Gastrocnemius medialis (tissue), 4 donors: ENCODE results near the gene ST7.

ENCODE experiments used
- POLR2A ChIP-seq, 2 donors: fragments of 450-650 bp; IDR thresholded peaks; one replicate each; pipeline ENCODE4 v1.6.1; 2017; ENCODE audit warnings: antibody characterized with exemption in 2 of 2, mild to moderate bottlenecking in 2 of 2, moderate library complexity in 2 of 2
- TF ChIP-seq, protein P1 (sequence below), 5 experiments: fragments of 450-650 bp in 3 of 5; fragments of 200-600 bp in 2 of 5; sonication (generic) in 2 of 5; IDR thresholded peaks in 4 of 5; conservative IDR thresholded peaks in 1 of 5; 1 replicate in 4 of 5; 2 replicates in 1 of 5; pipeline ENCODE4 v1.5.1; 2016 to 2019; ENCODE audit warnings: antibody characterized with exemption in 5 of 5, mild to moderate bottlenecking in 3 of 5, moderate library complexity in 3 of 5

DNA sequence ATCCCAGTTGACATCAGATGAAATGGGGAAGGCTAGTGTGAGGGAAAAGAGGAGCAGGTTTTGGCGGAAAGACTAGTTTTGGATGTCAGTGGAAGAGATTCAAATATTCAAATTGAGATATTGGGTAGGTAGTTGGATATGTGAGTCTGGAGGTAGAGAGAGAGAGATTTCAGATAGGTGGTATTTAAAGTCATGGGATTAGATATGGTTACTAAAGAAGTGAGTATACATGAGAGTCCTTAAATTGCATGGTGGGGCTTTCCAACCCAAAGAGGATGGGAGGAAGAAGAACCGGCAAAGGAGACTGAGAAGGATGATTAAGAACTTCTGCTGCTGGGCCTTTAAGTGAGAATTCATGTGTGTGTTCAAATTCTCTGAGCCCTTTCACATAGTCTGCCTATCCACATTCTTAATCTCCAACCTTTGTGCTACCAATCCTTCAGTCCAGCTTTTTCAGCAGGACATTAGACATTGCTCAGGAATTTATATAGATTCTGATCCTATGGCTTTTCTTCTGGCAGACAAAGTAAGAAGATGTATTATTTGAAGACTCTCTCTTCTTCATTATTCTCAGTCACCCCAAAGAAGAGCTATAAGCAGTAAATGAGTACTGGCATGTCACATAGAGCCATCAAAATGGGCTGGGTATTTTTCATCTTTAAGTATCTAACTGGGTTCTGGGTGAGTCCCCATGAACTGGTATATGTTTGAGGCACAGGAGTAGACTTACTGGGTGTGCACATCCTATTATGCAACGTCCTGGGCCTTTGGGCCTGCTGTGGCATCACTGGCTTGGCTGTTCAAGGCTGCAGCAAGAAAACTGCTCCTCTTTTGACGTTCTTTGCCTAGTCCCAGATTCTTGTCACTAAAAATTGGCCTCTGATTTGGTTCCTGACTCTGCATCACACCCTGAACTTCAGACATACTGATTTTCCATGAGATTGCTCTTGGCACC, 33.6 kb downstream of the ST7 start:
- TF ChIP-seq, protein P1, sequence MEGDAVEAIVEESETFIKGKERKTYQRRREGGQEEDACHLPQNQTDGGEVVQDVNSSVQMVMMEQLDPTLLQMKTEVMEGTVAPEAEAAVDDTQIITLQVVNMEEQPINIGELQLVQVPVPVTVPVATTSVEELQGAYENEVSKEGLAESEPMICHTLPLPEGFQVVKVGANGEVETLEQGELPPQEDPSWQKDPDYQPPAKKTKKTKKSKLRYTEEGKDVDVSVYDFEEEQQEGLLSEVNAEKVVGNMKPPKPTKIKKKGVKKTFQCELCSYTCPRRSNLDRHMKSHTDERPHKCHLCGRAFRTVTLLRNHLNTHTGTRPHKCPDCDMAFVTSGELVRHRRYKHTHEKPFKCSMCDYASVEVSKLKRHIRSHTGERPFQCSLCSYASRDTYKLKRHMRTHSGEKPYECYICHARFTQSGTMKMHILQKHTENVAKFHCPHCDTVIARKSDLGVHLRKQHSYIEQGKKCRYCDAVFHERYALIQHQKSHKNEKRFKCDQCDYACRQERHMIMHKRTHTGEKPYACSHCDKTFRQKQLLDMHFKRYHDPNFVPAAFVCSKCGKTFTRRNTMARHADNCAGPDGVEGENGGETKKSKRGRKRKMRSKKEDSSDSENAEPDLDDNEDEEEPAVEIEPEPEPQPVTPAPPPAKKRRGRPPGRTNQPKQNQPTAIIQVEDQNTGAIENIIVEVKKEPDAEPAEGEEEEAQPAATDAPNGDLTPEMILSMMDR (IDR thresholded peaks at IDR 0.05 in 4 of 5, conservative IDR thresholded peaks at IDR 0.05 in 1 of 5) = no peak
- no peak for TF ChIP-seq POLR2A (IDR thresholded peaks at IDR 0.05)
